HG03060 (cell line): ENCODE results near the gene CEP72.
"Not testable (repeated sequence)": the region's sequence is repeated elsewhere in the genome, so short reads cannot be mapped to it uniquely, and the experiment has no call there.

Source experiments
- ATAC-seq: cut with Tn5 transposase; IDR thresholded peaks from one replicate; pipeline ENCODE4 v1.9.1; 2021; ENCODE audit warnings: low read depth, moderate number of reproducible peaks; ENCODE audit not compliant: unreplicated experiment

Gene CEP72

DNA sequence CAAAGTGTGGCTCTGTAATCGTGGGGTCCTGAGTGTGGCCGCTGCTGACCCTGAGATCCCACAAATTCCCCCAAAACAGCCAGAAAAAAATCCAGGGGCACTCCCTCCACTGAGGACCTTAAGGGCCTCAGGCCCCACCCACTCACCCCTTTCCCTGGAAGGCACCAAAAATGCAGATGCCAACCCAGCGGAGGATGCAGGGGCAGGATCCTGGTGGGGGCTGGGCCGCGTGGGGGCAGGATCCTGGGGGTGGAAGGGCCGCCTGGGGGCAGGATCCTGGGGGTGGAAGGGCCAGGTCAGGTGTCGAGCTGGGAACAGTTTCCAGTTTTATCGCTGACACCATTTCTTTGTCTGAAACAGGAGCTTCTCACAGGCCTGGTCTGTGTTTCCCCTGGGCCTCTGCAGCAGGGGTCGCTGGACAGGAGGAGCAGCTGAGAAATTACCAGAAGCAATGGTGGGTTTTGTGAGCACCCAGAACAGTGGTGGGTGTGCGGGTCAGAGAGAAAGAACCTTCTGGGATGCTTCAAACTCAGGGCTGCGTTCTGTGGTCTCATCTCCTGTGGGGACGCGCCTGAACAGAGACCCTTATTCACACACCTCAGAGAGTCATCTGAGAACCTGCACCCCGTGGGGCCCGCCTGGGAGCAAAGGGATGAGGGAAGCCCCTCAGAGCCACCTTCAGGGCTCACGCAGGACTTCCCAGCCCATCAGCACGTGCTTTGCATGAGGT, 67.2 kb downstream of the CEP72 start:
- not testable (repeated sequence) for ATAC-seq

- not testable (repeated sequence) for ATAC-seq
Measured at GRCh38 chr5:680118-680795, 68.1 kb downstream of the CEP72 start.

DNA sequence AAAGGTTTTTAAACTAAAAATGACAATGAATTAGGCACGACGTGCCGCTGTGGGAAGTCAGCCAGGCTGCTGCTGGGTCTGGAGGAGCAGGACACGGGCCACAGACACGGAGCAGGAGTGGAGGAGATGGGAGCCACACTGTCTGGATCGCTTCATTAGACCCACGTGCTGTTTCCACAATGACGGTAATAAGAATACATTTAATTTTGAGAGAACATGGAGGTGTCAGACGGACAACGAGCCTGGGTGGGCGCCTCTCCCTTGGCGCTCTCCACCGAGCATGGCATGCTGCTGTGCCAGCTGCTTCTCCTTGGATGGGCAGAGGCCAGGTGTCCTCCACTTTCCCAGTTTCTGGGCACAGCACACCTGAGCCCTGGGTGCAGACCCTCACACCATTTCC, 68.7 kb downstream of the CEP72 start:
- not testable (repeated sequence) for ATAC-seq

- not testable (repeated sequence) for ATAC-seq
Measured at GRCh38 chr5:681317-682191, 69.4 kb downstream of the CEP72 start.

DNA sequence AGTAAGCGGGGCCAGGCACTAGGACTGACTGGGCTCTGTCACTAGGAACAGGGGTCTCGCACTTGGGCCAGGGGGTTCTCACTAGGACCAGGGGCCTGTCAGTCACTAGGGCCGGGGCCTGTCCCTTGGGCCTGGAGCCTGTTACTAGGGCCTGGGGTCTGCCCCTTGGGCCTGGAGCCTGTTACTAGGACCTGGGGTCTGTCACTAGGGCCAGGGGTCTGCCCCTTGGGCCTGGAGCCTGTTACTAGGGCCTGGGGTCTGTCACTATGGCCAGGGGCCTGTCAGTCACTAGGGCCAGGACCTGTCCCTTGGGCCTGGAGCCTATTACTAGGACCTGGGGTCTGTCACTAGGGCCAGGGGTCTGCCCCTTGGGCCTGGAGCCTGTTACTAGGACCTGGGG, 70.1 kb downstream of the CEP72 start:
- ATAC-seq = not testable (repeated sequence)

DNA sequence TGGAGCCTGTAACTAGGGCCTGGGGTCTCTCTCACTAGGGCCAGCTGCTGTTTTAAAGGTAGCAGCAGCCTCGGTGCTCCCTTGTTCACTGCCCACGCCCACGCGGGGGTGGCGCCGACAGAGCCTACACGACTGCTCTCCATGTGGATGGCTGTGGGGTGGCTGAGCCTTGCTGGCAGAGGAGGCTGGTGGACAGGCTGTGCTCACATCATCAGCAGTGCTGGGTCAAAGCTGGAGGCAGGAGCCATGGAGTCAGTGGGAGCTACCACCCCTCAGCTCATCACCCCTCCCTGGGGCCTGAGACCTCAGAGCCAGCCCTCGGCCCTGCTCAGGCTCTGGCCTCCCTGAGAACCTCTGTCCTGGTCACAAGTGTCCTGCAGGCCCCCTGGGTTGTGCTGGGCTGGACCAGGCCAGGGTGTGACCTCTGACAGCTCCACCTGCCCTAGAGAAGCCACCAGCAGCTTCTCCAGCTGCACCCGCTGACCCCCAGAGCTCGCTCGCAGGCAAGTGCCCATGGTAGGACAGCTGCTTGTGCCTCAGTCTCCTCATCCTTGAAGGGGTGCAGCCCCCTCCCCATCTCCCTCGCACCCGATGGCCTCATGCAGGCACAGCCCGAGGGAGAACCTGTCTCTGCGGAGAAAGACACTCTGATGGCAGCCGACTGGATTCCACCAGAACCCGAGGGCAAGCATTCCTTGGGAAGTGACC, 70.7 kb downstream of the CEP72 start:
- not testable (repeated sequence) for ATAC-seq

GRCh38 chr5:683551-684481, 71.7 kb downstream of the CEP72 start:
- ATAC-seq = no peak

DNA sequence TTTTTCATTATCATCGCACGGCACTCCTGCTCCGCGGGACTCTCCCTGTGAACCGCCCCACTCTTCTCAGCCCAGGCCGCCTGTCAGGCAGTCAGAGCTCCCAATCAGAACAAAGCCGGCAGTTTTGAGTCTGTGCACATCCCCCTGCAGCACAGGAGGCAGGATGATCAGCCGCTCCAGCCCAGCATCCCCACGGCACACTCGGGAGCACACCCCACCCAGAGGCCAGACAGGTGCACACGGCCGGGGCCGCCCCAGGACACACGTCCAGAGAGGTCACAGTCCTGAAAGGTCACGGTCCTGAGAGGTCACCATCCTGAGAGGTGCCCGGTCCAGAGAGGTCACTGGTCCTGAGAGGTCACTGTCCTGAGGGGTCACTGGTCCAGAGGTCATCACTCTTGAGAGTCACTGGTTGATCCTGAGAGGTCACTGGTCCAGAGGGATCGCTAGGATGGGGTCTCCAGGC, 72.6 kb downstream of the CEP72 start:
- no peak for ATAC-seq

DNA sequence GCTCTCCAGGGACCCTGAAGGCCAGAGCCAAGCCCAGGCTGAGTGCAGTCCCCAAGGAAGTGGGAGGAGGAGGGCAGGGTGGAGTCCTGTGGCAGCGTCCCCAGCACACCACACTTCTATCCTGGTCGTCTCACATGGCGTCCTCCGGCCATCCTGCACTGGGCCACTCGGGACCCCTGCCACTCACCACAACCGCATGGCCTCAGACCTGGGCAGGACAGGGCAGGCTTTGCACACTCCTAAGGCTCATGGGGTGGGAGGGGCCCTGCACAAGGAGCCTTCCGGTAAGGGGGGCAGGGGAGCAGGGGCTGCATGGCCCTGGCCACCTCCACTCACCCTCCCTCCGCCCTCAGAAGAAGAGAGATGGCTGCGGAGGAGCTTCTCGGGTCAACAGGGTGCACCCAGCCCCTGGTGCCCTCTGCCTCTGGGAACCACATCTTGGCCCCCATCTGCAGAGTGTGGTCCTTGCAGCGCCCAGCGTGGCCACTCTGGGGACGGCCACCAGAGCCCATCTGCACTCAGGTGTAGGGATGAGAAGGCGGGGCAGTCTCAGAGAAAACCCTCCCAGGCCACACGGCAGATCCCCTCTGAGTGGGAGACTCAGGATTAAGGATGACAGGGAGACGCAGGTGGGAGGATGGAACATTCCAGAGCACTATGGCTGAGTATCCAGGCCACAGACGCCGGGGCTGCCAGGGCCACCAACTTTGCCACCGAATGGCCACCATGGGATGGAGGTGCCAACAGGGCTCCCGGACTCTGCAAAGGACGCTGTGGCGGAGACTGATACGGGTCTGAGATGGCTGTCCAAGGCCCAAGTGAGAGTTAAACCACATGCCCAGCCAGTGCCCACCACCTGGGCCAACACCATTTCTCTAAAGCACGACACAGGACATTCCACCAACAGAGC, 73.4 kb downstream of the CEP72 start:
- ATAC-seq = no peak

DNA sequence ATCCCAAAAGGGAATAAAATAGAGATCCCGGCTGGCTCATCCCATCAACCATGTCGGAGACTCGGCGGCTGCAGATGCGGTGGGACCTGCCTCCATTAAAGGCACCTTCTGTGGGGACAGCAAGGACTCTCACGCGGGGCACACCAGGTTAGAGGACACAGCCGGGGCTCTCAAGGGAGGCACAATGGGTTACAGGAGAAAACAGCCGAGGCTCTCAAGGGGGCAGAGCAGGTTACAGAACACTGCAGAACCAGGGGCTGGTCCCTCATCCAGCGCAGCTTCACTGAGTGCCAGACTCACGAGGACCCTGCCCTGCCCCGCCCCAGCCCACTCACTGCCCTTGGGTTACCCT, 74.0 kb downstream of the CEP72 start:
- not testable (repeated sequence) for ATAC-seq

DNA sequence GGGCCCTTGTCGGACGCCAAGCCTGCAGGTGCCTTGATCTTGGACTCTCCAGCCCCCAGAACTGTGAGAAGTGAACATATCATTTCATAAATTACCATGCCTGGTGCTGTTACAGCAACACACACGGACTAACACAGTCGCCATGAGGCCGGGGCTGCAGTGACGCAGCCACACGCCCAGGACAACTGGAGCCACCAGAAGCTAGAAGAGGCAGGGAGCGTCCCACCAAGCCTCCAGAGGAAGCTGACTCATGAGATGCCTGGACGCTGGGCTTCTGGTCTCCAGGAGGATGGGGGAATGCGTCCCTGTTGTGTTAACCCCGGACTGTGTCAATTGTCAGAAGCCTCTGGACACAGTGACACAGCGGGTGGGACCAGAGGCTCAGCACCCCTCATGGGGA, 74.8 kb downstream of the CEP72 start:
- not testable (repeated sequence) for ATAC-seq

GRCh38 chr5:688348-689010, 76.3 kb downstream of the CEP72 start:
- not testable (repeated sequence) for ATAC-seq

DNA sequence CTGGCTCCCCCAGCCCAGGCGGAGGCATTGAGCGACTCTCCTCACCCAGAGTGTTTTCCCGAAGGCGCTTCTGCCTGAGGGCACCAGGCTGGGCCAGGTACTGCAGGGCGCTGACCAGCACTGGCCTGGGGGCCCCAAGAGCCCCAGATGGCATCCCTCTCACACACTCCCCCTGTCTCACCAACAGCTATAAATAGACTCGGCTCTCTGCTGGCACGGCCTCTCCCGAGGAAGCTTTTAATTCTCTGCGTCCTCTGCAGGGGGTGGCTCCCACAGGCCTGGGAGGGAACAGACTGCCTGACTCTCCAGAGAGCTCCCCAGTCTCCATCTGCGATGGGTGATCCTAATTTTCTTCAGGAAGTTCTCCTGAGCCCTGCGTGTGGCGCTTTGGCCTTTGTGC, 78.2 kb downstream of the CEP72 start:
- not testable (repeated sequence) for ATAC-seq

DNA sequence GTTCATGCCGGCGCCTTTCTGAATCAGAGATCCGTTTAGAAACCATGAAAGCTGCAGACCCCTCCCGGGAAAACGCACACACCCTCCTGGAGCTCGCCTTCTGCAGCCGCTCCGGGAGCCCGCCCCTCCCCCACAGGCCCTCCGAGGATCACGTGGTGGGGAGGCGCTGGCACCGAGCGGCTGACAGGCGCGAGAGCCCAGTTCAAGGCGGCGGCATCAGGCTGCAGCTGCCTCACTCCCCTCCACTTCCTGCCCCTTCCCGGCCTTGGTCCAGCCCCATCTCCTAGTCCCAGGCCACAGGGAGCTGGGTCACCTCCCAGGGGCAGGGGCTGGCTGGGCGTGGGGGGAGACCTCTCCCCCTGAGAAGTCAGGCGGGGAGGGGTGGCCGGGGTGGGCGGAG, 78.9 kb downstream of the CEP72 start:
- not testable (repeated sequence) for ATAC-seq

DNA sequence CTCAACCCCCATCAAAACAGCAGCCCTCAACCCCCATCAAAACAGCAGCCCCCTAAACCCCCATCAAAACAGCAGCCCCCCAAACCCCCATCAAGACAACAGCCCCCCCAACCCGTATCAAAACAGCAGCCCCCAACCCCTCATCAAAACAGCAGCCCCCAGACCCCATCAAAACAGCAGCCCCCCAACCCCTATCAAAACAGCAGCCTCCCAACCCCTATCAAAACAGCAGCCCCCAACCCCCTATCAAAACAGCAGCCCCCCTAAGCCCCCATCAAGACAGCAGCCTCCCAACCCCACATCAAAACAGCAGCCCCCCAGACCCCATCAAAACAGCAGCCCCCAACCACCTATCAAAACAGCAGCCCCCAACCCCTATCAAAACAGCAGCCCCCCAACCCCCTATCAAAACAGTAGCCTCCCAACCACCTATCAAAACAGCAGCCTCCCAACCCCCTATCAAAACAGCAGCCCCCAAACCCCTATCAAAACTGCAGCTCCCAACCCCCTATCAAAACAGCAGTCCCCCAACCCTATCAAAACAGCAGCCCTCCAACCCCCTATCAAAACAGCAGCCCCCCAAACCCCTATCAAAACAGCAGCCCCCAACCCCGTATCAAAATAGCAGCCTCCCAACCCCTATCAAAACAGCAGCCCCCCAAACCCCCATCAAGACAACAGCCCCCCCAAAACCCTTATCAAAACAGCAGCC, 79.8 kb downstream of the CEP72 start:
- ATAC-seq = no peak

DNA sequence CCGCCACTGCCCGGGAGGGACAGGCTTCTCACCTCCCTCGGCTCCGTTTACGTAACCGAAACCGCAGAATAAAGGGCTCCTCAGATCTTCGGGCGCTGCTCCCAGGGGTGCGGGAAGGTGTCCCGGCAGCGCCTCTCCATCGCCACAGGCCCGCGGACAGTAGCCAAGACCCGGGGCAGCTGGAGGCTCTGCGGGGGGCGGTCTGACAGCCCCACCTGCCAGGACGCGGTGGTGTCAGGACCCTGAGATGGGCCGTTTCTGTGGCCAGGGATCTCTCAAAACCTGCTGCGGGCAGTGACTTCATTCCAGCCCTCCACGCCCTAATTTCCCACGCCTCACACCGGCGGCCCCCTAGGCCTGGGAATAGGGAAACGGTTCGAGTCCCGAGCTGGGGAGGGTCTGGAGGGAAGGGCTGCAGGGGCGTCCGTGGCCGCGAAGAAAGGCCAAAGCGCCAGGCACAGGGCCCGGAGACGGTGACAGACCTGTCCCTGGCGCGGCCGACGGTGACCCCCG, 80.4 kb downstream of the CEP72 start:
- not testable (repeated sequence) for ATAC-seq
